SU-DHL-6 (cell line): ENCODE data around the gene AKAP8.

Experiments
- CTCF ChIP-seq: fragments of 200-600 bp; sonication (generic); IDR thresholded peaks from one replicate; pipeline ENCODE4 v1.5.1; 2017; ENCODE audit warnings: antibody characterized with exemption, mild to moderate bottlenecking, low read length, moderate library complexity; ENCODE audit not compliant: insufficient read depth, poor library complexity, severe bottlenecking
- EZH2phosphoT487 ChIP-seq: fragments of 200-600 bp; sonication (generic), shearing (Covaris generic); conservative IDR thresholded peaks from 2 replicates; pipeline ENCODE4 v1.6.1; 2018; ENCODE audit warnings: mild to moderate bottlenecking, antibody characterized with exemption, low read length, moderate library complexity, mixed read lengths

DNA sequence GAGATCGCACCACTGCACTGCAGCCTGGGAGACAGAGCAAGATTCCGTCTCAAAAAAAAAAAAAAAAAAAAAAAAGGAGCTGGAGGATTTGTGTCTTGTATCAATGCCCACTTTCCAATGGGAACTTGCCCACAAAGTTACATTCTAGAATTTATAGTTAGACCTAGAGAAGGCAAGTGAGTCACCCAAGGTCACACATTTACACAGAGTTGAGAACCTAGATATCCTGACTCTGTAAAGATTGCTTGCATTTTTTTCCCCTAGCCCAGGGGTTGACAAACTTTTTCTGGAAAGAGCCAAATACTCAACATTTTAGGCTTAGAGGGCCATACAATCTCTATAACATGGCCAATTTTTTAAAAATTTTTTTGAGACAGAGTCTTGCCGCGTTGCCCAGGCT, 39.5 kb downstream of the AKAP8 start:
- TF ChIP-seq CTCF (no peak), EZH2phosphoT487 (no peak)
